ENCODE data around the gene SLC25A5.
"Not testable (repeated sequence)": the region's sequence is repeated elsewhere in the genome, so short reads cannot be mapped to it uniquely, and the experiment has no call there.

The SLC25A5 gene

GRCh38 chrX:119467842-119468550 is at the start of gene SLC25A5:
Gene SLC25A5, plus strand, starts transcription at chrX:119468444. Its CDS starts 72 bp downstream, at chrX:119468516.
- DNase-seq (ENCODE audit: low spot score), result peak; percentile 82

- no peak for DNase-seq (ENCODE audit: low spot score)
These were observed 49.1 kb upstream of the SLC25A5 start for GRCh38 chrX:119419146-119419545.

- DNase-seq (ENCODE audit: low spot score), result no peak
These were observed 48.3 kb upstream of the SLC25A5 start for GRCh38 chrX:119419898-119420297.

- no peak for DNase-seq (ENCODE audit: low spot score)
These were observed 47.1 kb upstream of the SLC25A5 start for GRCh38 chrX:119421016-119421705.

- DNase-seq (ENCODE audit: low spot score), result no peak
These were observed 44.6 kb upstream of the SLC25A5 start for GRCh38 chrX:119423631-119424030.

GRCh38 chrX:119424999-119425398 is 43.2 kb upstream of the SLC25A5 start:
- DNase-seq (ENCODE audit: low spot score), result no peak

GRCh38 chrX:119427024-119427794 is 41.0 kb upstream of the SLC25A5 start:
- DNase-seq (ENCODE audit: low spot score), result no peak

GRCh38 chrX:119427795-119428185 is 40.5 kb upstream of the SLC25A5 start:
- DNase-seq (ENCODE audit: low spot score), result no peak

- DNase-seq (ENCODE audit: low spot score), result no peak
These were observed 38.8 kb upstream of the SLC25A5 start for GRCh38 chrX:119429471-119429870.

- DNase-seq (ENCODE audit: low spot score), result not testable (repeated sequence)
These were observed 26.9 kb upstream of the SLC25A5 start for GRCh38 chrX:119441295-119441694.

- no peak for DNase-seq (ENCODE audit: low spot score)
These were observed 26.0 kb upstream of the SLC25A5 start for GRCh38 chrX:119442286-119442685.

GRCh38 chrX:119453202-119453601 is 15.0 kb upstream of the SLC25A5 start:
- DNase-seq (ENCODE audit: low spot score), result no peak

- no peak for DNase-seq (ENCODE audit: low spot score)
These were observed 13.0 kb upstream of the SLC25A5 start for GRCh38 chrX:119455264-119455663.

GRCh38 chrX:119459181-119459580 is 9.1 kb upstream of the SLC25A5 start:
- DNase-seq (ENCODE audit: low spot score), result no peak

- DNase-seq (ENCODE audit: low spot score), result no peak
These were observed 2.7 kb upstream of the SLC25A5 start for GRCh38 chrX:119465555-119465954.

GRCh38 chrX:119466970-119467369 is 1.3 kb upstream of the SLC25A5 start:
- DNase-seq (ENCODE audit: low spot score), result no peak

GRCh38 chrX:119467433-119467832 is 811 bp upstream of the SLC25A5 start:
- DNase-seq (ENCODE audit: low spot score), result no peak

GRCh38 chrX:119468551-119469312 is 488 bp downstream of the SLC25A5 start:
- peak; percentile 85 for DNase-seq (ENCODE audit: low spot score)

- DNase-seq (ENCODE audit: low spot score), result no peak
These were observed 1.0 kb downstream of the SLC25A5 start for GRCh38 chrX:119469313-119469635.

- no peak for DNase-seq (ENCODE audit: low spot score)
These were observed 6.6 kb downstream of the SLC25A5 start for GRCh38 chrX:119474615-119475388.

- peak; percentile 22 for DNase-seq (ENCODE audit: low spot score)
These were observed 7.3 kb downstream of the SLC25A5 start for GRCh38 chrX:119475389-119476101.

All from activated CD4-positive, alpha-beta T cell treated with anti-CD3 and anti-CD28 coated beads, Interleukin-2, Interleukin-4, amounts not matched to agents 100 ng/mL and 50 ng/mL, durations not matched to agents 16 hours and 8 hours (primary cell).